T-helper 9 cell (primary cell): ENCODE results near the gene LIN9.
"Not testable (repeated sequence)": the region's sequence is repeated elsewhere in the genome, so short reads cannot be mapped to it uniquely, and the experiment has no call there.

ENCODE experiments used
- DNase-seq: peaks from one replicate; pipeline ENCODE4 v3.0.0-alpha.2; 2020

LIN9 gene

DNA sequence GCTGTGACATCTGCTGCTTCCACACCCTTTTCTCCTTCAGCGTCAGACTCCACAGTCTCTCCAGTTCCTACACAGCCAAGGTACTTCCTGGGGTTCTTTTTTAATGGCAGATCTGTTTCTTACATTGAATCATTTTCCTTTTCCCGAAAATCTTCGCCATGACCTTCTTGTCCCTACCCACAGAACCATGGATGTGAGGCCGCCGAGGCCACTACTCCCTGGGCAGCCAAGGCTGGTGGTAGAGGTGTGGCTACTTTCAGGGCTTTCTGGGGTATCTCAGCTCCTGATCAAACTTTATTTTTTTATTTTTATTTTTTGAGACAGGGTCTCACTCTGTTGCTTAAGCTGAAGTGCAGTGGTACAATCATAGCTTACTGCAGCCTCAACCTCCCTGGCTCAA, 9.5 kb upstream of the LIN9 start:
- no peak for DNase-seq

DNA sequence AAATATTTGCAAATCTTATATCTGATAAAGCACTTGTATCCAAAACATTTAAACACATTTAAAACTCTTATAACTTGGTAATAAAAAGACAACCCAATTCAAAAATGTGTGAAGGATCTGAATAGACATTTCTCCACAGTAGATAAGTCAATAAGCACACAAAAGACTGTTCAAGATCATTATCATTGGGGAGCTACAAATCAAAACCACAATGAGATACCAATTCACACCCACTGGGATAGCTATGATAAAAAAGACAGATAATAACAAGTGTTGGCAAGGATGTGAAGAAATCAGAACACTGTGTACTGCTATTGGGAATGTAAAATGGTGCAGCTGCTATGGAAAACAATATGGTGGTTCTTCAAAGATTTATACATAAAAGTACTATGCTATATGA, 5.1 kb upstream of the LIN9 start:
- no peak for DNase-seq

DNA sequence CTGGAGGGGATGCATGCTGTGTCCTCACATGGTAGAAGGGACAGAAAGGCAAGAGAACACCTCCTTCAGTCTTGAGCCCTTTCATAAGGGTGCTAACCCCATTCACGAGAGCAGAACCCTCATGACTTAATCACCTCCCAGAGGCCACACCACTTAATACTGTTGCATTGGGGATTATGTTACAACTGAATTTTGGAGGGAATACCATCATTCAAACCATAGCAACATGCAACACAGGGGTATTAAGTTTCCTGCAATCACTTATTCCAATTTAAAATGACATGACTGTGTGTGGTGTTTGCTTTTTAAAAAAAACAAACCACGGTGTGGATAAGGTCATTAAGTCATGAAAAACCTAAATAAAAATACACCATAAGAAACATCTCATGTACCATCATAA, 3.1 kb upstream of the LIN9 start:
- DNase-seq: no peak

DNA sequence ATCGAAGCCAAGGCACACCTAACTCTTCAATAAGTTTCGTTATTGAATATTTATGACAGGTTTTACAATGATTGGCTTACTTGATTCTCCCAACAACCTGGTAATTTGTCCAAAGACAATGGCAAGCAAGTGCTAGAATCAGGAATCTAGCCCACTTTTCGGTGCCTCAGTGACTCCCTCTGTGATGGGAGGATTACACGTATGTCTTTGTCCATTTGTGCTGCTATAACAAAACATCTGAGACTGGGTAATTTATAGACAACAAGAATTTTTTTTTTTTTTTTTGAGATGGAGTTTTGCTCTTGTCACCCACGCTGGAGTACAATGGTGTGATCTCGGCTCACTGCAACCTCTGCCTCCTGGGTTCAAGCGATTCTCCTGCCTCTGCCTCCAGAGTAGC, 2.4 kb upstream of the LIN9 start:
- no peak for DNase-seq

DNA sequence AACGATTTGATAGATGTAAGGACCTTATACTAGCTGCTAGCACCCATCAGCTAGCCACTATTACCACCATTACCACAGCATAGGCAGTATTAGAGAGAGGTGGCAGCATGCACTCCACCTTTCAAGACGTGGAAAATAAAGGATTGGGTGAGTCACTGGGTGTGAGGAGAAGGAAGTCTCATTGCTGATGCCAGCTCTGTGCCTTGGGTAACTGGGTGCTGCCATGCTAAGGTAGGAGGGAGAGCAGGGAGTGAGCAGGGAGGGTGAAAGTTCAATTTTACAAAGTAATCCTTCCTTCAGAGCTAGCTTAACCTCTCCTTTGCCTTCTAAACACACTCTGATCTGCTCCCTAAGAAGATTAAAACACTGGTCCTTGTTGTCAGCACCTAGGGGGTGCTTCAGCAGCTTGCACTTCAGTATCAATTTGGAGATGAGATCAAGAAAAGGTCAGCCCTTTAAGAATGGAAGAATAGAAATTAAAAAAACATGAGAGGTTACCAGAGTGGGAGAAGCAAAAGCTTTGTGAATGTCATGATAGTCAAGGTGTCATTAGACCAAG, 1.8 kb upstream of the LIN9 start:
- DNase-seq: no peak

DNA sequence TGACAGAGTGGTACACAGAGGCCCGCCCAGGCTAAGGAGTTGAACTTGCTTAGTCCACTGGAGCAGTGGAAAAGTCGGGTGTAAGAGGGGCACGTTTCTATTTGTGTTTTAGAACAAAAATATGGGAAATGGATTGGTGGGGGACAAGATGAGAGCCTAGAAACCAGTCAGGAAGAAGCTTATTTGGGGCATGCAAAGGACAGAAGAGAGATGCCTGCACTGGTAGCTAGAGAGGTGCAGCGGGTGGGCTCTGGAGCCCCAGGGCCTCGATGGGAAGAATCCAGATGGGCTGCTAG, 1.2 kb upstream of the LIN9 start:
- DNase-seq: no peak

DNA sequence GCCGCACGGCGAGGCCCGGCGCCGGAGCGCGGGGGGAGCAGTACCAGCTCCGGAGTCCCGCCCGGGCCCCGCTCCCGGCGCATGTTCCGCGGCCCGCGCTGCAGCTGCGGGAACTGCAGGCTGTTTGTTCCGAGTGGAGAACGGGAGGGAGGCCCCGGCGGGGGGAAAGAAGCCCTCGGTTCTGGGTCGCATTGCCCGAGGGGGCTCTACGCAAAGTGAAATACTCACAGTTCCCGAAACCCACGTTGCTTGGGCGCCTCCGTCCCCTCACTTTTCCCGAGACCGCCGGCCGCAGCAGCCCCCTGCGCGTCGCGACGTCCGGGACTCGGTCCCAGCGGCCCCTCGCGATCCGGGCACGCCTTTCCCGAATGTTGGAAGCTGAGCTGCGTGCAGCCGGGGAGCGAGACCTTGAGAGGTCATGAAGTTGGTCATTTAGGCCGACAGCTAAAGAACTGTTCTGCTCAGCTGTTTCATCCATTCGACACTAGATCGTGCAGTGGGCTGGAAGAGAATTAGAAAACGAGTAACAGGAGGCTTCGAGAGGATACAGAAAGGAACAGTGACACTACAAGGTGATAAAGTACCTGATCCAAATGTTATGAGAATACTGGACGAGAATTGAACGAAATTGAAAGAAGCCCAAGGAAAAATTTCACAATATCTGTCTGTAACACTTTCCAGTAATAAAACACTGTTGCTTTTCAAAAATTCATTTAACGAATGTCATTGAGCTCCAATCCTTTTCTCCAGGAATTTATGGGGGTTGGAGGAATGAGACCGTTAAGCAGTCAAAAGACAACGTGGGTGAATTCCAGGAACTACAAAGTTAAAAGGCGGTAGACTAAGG, 657 bp upstream of the LIN9 start:
- DNase-seq: no peak

DNA sequence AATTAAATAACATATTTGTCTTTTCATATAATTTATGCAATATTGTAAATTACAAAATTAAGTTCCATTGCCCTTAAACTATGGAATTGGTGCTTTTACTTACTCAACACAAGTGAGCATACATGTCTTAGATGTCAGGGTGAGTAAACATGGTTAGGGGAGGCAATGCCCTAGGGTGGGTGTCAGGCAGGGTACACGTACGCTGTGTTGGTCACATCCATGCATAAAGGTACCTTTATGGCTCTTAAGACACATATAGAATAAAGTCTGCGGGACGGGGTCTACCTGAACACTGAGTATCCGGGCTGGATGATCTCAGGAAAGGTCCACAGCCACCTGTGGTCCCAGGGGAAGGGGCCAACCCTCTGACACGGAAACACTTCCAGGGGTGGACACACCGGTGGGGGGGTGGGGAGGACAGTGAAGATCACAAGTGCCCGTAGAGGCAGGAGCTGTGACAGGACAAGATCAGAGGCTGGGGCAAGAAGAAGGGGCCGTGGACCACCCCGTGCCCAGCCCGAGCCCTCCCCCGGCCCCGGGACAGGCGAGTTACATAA, 720 bp downstream of the LIN9 start:
- peak; percentile 10 for DNase-seq

DNA sequence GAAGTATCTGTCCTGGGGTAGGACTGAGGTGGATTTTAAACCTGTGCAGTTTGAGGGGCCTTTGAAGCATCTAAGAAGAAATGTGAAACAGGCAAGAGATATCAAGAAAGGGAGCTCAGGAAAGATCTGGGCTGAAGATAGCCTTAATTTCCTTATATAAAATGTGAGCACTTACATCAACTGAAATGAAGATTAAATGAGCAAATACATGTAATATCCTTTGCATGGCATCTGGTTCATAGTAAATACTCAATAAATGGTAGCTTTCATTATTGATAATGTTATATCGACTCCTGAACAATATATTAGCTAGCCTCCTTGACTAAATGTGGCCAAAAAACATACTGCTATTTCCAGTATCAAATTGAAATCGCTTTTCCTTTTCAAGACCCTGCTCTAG, 2.5 kb downstream of the LIN9 start:
- no peak for DNase-seq

DNA sequence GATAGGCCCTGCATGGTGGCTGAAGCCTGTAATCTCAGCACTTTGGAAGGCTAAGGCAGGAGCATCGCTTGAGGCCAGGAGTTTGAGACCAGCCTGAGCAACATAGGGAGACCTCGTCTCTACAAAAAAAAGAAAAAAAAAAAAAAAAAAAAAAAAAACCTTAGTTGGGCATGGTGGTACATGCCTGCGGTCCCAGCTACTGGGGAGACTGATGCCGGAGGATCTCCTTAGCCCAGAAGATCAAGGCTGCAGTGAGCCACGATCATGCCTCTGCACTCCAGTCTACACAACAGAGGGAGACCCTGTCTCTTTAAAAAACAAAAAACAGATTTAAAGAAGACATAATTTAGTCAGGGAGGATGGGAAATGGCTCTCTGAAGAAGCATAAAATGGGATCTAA, 3.8 kb downstream of the LIN9 start:
- no peak for DNase-seq

DNA sequence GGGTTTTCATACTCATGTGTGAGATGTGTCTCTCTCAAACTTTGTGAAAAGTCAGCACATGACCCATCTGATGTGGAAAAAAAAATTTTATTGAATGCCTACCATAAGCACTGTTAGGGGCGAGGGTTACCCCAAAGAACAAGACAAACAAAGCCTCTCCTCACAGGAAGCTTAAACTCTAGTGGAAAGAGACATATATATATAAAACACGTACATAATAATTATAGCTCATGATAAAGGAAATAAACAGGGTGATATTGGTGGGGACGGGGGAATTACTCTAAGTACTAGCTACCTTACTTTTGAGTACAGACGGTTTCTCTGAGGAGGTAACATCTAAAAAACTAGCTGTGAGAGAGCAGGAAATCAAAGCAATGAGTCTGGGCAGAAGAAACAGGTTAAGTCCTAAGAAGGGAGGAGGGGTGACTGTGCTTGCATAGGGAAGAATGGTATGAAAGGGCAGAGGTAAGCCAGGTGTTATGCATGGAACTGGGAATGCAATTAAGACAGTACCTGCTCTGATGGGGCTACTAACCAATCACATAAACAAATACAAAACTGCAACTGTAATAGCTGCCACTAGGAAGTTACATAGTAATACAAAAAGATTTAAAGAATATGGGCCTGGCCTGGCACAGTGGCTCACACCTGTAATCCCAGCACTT, 4.5 kb downstream of the LIN9 start:
- DNase-seq: no peak

DNA sequence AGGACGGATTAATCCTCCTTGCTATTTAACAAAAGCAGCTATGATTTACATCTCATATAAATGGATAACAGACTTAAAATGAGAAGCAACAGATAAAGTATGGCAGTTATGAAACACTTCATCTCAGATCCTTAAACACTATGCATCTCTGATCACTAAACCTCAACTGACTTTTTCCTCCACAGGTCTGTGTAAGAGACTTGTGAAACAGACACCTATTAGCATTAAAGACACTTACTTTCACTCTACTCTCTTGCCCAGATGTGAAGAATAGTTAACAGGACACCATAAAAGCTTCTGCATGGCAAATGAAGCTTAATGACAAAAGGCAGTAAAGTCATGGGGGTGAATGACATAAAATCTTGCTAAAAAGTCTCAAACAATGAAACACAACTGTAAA, 6.2 kb downstream of the LIN9 start:
- DNase-seq: no peak

DNA sequence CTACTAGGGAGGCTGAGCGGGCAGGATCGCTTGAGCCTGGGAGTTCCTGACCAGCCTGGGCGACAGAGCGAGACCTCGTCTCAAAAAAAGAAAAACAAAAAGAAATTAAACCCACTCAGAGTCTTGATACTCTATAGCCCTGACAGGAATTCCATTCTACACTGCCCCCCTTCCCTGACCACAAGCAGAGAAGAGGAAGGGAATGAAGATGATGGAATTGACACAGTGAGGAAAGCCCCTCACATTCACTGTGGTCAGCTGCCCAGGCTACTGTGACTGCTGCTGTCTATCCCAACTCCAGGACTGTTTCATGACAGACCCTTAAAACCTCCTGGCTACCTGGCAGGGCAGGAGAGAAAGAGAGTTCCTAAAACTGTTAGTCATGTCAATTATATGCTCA, 12.1 kb downstream of the LIN9 start:
- DNase-seq: no peak

DNA sequence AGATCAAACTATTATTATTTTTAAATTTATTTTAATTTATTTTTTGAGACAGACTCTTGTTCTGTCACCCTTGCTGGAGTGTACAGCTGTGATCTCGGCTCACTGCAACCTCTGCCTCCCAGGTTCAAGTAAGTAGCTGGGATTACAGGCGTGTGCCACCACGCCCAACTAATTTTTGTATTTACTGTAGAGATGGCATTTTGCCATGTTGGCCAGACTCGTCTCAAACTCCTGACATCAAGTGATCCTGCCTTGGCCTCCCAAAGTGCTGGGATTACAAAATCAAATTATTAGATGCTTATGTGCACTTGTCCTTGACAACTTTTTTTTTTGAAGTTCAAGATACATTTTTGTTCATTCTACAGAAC, 15.4 kb downstream of the LIN9 start:
- DNase-seq: no peak

DNA sequence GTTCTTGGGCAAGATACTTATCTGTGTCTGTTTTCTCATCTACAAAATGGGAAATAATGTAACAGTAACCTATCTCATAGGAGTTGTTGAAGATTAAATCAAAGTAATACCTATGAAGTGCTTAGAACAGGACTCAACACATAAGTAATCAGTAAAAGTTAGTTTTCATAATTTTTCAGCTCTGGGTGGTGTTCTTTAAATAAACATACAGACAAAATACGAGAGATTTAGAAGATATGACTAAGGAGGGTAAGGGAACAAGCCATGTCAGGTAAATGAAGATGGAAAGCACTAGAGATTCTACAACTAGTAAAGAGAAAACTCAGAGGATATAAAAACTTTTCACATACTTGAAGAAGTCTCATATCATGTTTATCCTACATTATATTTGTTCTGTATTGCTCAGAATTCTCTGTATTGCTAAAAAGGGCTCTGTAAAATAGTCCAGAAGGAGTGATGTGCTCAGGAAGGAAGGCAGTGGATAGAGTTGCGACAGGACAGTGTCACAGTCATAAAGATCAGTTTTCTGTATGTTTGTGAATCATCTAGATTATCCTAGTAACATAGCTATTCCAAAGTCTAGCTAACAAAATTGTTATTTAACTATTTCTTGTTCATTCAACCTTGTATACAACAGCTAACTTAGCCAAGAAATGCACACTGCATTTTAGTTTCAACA, 16.0 kb downstream of the LIN9 start:
- DNase-seq: no peak

DNA sequence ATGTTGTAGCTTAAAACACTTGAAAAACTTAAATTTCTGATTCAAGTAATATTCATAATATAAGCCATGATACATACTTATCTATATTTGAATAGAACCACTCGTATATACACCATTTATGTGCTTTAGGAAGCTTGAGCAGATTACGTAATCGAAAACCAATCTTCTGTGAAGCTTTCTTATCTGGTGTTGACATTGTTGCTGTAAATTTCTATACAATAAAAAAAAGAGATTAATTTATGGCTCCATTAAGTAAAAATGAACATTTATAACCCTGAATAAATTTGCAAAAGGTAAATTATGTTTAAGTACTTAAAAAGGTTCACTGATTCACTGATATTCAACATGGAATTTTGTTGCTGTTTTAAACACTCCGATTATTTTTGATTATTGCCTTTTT, 21.4 kb downstream of the LIN9 start:
- no peak for DNase-seq

DNA sequence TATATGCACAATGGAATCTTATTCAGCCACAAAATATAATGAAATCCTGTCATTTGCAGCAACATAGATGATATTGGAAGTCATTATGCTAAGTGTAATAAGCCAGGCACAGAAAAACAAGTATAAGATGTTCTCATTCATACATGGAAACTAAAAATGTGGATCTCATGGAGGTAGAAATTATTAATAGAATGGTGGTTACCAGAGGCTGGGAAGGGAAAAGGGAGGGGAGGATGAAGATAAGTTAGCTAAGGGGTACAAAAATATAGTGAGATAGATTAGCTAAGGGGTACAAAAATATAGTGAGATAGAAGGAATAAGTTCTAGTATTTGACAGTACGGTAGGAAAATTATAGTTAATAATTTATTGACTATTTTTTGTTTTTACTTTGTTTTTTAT, 27.9 kb downstream of the LIN9 start:
- no peak for DNase-seq

DNA sequence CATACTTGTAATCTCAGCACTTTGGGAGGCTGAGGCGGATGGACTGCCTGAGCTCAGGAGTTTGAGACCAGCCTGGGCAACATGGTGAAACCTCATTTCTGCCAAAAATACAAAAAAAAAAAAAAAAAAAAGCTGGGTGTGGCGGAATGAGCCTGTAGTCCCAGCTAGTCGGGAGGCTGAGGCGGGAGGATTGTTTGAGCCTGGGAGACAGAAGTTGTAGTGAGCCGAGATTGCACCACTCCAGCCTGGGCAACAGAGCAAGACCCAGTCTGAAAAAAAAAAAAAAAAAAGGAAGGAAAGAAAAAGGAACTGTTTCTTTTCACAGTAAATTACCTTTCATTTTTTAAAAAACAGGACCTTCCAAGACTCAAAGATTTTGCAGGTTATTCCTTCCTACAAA, 29.5 kb downstream of the LIN9 start:
- no peak for DNase-seq

DNA sequence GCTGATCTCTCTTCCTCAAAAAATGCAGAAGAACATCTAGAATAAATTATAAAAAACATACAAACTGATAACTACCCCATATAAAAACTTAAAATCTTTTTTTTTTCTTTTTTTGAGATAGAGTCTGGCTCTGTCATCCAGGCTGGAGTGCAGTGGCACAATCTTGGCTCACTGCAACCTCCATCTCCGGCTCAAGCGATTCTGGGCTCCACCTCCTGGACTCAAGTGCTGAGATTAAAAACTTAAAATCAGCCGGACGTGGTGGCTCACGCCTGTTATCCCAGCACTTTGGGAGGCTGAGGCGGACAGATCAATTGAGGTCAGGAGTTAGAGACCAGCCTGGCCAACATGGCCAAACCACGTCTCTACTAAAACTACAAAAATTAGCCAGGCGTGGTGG, 31.1 kb downstream of the LIN9 start:
- DNase-seq: no peak

DNA sequence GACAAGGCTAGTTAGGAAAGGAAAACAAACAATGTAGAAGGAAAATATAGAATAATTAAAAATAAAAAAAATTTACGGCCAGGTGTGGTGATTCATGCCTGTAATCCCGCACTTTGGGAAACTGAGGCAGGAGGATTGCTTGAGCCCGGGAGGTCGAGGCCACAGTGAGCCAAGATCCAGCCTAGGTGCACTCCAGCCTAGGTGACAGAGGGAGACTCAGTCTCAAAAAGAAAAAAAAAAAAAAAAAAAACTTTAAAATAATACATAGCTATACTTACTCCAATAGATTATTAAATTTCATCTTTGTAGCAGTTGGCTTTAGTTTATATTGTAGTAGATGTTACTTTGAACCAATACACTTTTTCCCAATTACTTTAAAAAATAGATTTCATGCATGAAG, 32.0 kb downstream of the LIN9 start:
- no peak for DNase-seq

DNA sequence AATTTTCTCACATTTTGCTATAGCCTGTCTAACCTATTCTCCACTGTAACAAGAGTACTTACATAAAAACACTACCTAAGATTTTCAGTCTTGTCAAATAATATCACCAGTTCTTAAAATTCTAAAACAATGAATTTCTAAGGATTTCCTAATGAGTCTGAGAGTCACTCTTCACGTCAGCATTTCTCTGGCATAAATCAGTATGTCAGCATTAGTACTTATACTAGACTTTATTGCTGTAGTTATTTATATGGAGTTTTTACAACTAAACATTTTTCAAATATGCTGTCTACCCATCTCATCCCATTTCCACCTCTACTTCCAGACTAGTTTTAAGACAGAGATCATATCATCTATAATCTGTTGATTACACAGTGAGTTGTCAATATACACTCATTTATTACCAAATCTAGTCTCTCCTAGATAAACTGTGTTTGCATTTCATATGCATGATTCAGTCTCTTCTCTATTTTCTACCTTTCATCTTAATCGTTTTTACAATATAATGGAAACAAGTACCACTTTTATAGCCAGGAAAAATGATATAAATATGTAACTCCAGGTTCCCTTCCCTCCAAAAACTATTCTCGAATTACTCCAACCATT, 32.8 kb downstream of the LIN9 start:
- DNase-seq: no peak

DNA sequence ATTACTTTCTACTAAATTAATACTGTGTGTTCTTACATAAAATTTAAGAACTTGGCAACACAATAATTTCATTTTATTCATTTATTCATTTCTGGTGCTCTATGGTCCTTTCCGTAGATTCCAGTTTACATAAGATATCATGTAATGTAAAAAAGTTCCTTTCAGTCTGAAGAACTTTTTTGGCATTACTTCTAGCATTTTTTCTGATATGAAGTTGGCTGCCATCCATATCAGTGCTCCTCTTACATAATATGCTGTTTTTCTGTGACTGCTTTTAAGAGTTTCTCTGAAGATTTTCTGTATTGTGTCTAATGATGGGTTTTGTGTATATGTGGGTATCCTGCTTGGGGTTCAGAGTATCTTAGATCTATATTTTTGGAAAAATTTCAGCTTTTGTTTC, 34.8 kb downstream of the LIN9 start:
- DNase-seq: no peak

DNA sequence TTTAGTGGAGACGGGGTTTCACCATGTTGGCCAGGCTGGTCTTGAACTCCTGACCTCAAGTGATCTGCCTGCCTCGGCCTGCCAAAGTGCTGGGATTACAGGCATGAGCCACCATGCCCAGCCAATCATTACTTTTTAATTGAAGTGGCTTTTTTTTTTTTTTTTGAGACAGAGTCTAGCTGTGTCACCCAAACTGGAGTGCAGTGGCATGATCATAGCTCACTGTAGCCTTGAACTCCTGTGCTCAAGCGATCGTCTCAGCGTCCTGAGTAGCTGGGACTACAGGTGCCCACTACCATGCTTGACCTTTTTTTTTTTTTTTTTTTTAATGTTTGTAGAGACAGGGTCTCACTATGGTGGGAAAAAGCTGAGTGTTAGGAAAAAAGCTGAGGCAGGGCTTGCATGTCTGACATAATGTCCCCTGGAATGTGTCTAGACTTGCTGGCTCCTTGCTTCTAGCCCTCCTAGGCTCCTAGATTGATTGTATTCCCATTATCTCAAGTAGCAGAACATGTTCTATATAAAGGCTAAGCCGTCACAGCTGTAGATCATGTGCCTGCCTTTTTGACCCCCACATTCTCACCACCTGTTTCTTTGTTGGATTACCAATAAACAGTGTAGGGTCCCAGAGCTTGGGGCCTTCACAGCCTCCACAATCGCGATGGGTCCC, 36.6 kb downstream of the LIN9 start:
- not testable (repeated sequence) for DNase-seq
